Heart right ventricle (tissue), 16 donors: ENCODE measurements around the gene DNTT. TPM values are rescaled to one million over a fixed set of nuclear protein-coding genes. Genes with fewer than 3 reads are reported as not detected.

ENCODE experiments used
- ATAC-seq, 8 donors: fragments of 200-7000 bp; cut with Tn5 transposase; one replicate each; pipeline ENCODE4 v1.9.1; 2020; ENCODE audit warnings: mild to moderate bottlenecking in 8 of 8, moderate library complexity in 8 of 8, moderate number of reproducible peaks in 1 of 8
- DNase-seq, 2 donors: peaks; one replicate each; pipeline ENCODE4 v3.0.0-alpha.2; 2020
- H3K27ac ChIP-seq, 10 donors: fragments of 200-600 bp; sonication (generic) in 2 of 10; one replicate each; pipeline versions ENCODE4 v1.5.0 to v1.8.0; 2020 to 2022; ENCODE audit warnings: mild to moderate bottlenecking in 3 of 10
- H3K27me3 ChIP-seq, 7 donors: fragments of 200-600 bp; one replicate each; pipeline ENCODE4 v1.8.0; 2021 to 2022; ENCODE audit warnings: mild to moderate bottlenecking in 2 of 7
- H3K36me3 ChIP-seq, 9 donors: fragments of 200-600 bp; sonication (generic) in 1 of 9; one replicate each; pipeline versions ENCODE4 v1.5.0 to v1.8.0; 2020 to 2022; ENCODE audit warnings: mild to moderate bottlenecking in 2 of 9
- H3K4me1 ChIP-seq, 9 donors: fragments of 200-600 bp; sonication (generic) in 1 of 9; one replicate each; pipeline versions ENCODE4 v1.5.0 to v1.8.0; 2020 to 2022; ENCODE audit warnings: mild to moderate bottlenecking in 4 of 9
- H3K4me3 ChIP-seq, 10 donors: fragments of 200-600 bp; sonication (generic) in 2 of 10; one replicate each; pipeline versions ENCODE4 v1.5.0 to v1.8.0; 2020 to 2022; ENCODE audit warnings: mild to moderate bottlenecking in 7 of 10, moderate library complexity in 2 of 10
- H3K9me3 ChIP-seq, 11 donors: fragments of 200-600 bp in 10 of 11; sonication (generic) in 2 of 11; one replicate each; pipeline versions ENCODE4 v1.5.0 to v1.8.0; 2013 to 2022; ENCODE audit warnings: mild to moderate bottlenecking in 2 of 11, control low read depth in 1 of 11, moderate library complexity in 1 of 11
- CTCF ChIP-seq, 9 donors: fragments of 200-600 bp; sonication (generic) in 2 of 9; IDR thresholded peaks; one replicate each; pipeline versions ENCODE4 v1.5.0 to v1.8.0; 2021 to 2022; ENCODE audit warnings: antibody characterized with exemption in 9 of 9, mild to moderate bottlenecking in 5 of 9, moderate library complexity in 1 of 9
- WGBS, 2 donors: extraction: QIAGEN DNeasy Blood & Tissue Kit; methylation state at CpG; one replicate each; pipeline ENCODE4 v1.1.7; 2013; ENCODE audit warnings: inconsistent platforms in 1 of 2; 5-methylcytosine and 5-hydroxymethylcytosine counted together
- intact Hi-C, 10 donors: fragments of 100-400 bp; cut with DNase I; formaldehyde crosslinking; loops; one replicate each; pipeline versions ENCODE4 v1.11.1 to v1.14.2; 2022
- polyA plus RNA-seq, 2 donors: library from polyadenylated mRNA; stranded (reverse); fragments of 200-250 nt; gene quantifications; one replicate each; pipeline ENCODE4 v1.2.3, GENCODE V29; 2013
- total RNA-seq, 10 donors: library from RNA; stranded (reverse); fragmentation: NEBNext Ultra II Directional in 3 of 10; extraction: Animal tissue kit (Norgen Biotek cat#: 25700) in 3 of 10; gene quantifications; one replicate each; pipeline versions ENCODE4 v1.2.1 to v1.2.4, GENCODE V29; 2021 to 2023
- donor health status: Arrhythmogenic right ventricular cardiomyopathy.
- donor health status: ischemic (EF 13 %, LVEDD 7.1; RV severe dilation, severe dysfunction).
- donor health status: healthy with polysubstance abuse.
- donor health status: DM: no; HTN: yes; CAD: no.
- donor health status: DM: no; HTN: no; CAD: no.
- donor health status: ischemic (EF 25% LVEDD 6.9; RV normal size, moderate dysfunction).
- donor health status: ischemic (EF 25% LVEDD 5.7; RV mildly dilated, moderate dysfunction).
- donor health status: healthy.
- donor health status: DM: yes; HTN: yes; CAD: no.
- donor health status: Ischemic cardiomyopathy.
- donor health status: ischemic (EF 35%, LVEDD 5.7; RV mildly dilated, moderate dysfunction).
- donor health status: nonischemic (EF 11% LVEDD 7.7; RV severe dilation, severe dysfunction).
- donor health status: DM: yes; HTN: yes; CAD: no.
- donor health status: PGD.
- donor health status: ischemic (EF 29% LVEDD 5.4; RV normal size, mild dysfunction).
- donor health status: nonischemic (EF 23%, LVEDD 6.1; RV moderate dilation, normal function).

DNTT gene
- total and polyA plus RNA-seq, 12 donors: not detected

GRCh38 chr10:96292971-96293920 lies 11.0 kb upstream of the DNTT start:
- peak; percentile 8 to 76 (median 64) for TF ChIP-seq CTCF (IDR thresholded peaks at IDR 0.05)
- 42 to 46% methylated on average over 7 of the region's 7 CpGs for WGBS, 2 donors

GRCh38 chr10:96295475-96295874 lies 8.8 kb upstream of the DNTT start:
- H3K9me3 ChIP-seq: no peaks in the 10 kb centered on the region
- ATAC-seq (no peak), DNase-seq (no peak)
- H3K4me1 ChIP-seq: peaks cover 0 to 8% (median 0%) of the 10 kb centered on the region in 9 donors
- H3K4me3 ChIP-seq: no peak overlapping the region
- intact Hi-C loops: loop anchor here in 2 of 10 donors (5.0 to 10.0 kb wide), 2 partner anchors 278 to 281 kb away; no protein-coding TSS in a partner anchor
- no peak for TF ChIP-seq CTCF (IDR thresholded peaks at IDR 0.05)
- no peaks in the 10 kb centered on the region for H3K36me3 ChIP-seq
- WGBS, 2 donors: 40 to 44% methylated on average over 4 of the region's 4 CpGs
- no peak overlapping the region for H3K27ac ChIP-seq
- peaks cover 0 to 45% (median 32%) of the 10 kb centered on the region in 7 donors for H3K27me3 ChIP-seq

More at GRCh38 chr10:96292971-96293920, 11.0 kb upstream of the DNTT start:
- DNase-seq: peak in 1 of 2 donors; percentile 15
- intact Hi-C loops: loop anchor here in 9 of 10 donors (1.0 to 10.0 kb wide), 8 partner anchors 61 to 278 kb away; no protein-coding TSS in a partner anchor
- Histone ChIP-seq H3K4me1 (peaks cover 0 to 5% (median 0%) of the 10 kb centered on the region in 9 donors), H3K27me3 (peaks cover 0 to 68% (median 35%) of the 10 kb centered on the region in 7 donors), H3K27ac (no peak overlapping the region), H3K9me3 (no peaks in the 10 kb centered on the region), H3K4me3 (no peak overlapping the region), H3K36me3 (no peaks in the 10 kb centered on the region)
- ATAC-seq: peak in 7 of 8 donors; percentile 64 to 86 (median 79)

- no peak overlapping the region for H3K4me3 ChIP-seq
- H3K27me3 ChIP-seq: peaks cover 0 to 35% (median 29%) of the 10 kb centered on the region in 7 donors
- intact Hi-C loops: loop anchor here in 2 of 10 donors (5.0 to 10.0 kb wide), 2 partner anchors 280 to 283 kb away; no protein-coding TSS in a partner anchor
- ATAC-seq (no peak), DNase-seq (no peak)
- H3K36me3 ChIP-seq: no peaks in the 10 kb centered on the region
- no peaks in the 10 kb centered on the region for H3K9me3 ChIP-seq
- peaks cover 0 to 8% (median 0%) of the 10 kb centered on the region in 9 donors for H3K4me1 ChIP-seq
- H3K27ac ChIP-seq: no peak overlapping the region
- 93 to 94% methylated on average over 2 of the region's 2 CpGs for WGBS, 2 donors
- no peak for TF ChIP-seq CTCF (IDR thresholded peaks at IDR 0.05)
These were observed 6.7 kb upstream of the DNTT start for GRCh38 chr10:96297486-96297885.

GRCh38 chr10:96298362-96298761 lies 5.9 kb upstream of the DNTT start:
- no peak for DNase-seq
- peaks cover 0 to 40% (median 29%) of the 10 kb centered on the region in 7 donors for H3K27me3 ChIP-seq
- peaks cover 0 to 8% (median 0%) of the 10 kb centered on the region in 9 donors for H3K4me1 ChIP-seq
- 60 to 70% methylated on average over 3 of the region's 3 CpGs for WGBS, 2 donors
- no peak overlapping the region for H3K4me3 ChIP-seq
- no peaks in the 10 kb centered on the region for H3K36me3 ChIP-seq
- TF ChIP-seq CTCF (IDR thresholded peaks at IDR 0.05): no peak
- peak in 2 of 8 donors; percentile 25 to 90 for ATAC-seq
- H3K9me3 ChIP-seq: no peaks in the 10 kb centered on the region
- no peak overlapping the region for H3K27ac ChIP-seq
- intact Hi-C loops: loop anchor here in 2 of 10 donors (5.0 to 10.0 kb wide), 2 partner anchors 281 to 284 kb away; no protein-coding TSS in a partner anchor
